ENCODE results near the gene DNAJA2.

Gene DNAJA2

DNA sequence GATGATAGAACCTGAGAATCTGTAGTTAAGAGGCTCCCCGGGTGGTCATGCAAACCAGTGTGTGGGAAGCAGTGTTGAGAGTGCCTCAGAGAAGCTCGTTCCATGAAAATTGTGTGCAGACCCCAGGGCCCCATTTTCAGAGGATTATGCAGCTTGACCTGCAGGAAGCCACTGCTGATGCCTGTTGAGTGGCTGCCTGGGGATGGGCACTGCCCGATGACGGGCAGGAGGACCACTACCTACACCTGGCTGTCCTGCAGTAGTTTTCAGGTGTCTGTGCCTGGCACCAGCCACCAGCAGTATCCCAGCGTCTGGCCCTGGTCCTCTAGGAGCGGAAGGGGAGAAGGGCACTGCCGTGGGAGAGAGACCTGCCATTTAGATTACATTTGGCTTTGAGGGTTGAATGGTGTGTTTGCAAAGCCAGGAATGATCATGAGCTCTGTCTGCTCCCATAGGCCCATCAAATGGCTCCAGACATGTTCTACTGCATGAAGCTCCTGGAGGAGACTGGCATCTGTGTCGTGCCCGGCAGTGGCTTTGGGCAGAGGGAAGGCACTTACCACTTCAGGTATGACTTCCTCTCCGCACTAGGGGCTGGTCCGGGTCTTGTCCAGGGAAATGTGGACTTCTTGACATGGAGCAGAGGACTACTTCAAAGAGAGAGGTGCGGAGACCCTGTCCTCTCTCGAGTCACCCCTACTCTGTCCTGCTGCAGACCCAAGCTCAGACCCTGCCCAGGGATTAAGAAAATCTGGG lies 46.8 kb downstream of the DNAJA2 start:
- DNase-seq (ENCODE audit: low spot score): no peak

DNA sequence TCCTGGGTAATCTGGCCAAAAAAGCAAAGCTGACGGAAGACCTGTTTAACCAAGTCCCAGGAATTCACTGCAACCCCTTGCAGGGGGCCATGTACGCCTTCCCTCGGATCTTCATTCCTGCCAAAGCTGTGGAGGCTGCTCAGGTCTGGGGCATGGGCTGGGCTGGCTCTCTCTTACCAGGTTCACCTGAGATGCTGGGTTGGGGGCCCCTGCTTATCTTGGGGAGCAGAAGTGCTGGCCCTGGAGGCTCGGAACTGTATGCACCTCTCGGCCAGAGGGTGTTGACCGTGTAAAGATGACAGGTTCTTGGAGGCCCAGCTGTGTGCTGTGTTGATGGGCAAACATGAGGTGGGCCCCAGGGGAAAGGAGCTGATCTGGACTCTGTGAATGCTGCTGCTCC lies 49.1 kb downstream of the DNAJA2 start:
- DNase-seq (ENCODE audit: low spot score): no peak

DNA sequence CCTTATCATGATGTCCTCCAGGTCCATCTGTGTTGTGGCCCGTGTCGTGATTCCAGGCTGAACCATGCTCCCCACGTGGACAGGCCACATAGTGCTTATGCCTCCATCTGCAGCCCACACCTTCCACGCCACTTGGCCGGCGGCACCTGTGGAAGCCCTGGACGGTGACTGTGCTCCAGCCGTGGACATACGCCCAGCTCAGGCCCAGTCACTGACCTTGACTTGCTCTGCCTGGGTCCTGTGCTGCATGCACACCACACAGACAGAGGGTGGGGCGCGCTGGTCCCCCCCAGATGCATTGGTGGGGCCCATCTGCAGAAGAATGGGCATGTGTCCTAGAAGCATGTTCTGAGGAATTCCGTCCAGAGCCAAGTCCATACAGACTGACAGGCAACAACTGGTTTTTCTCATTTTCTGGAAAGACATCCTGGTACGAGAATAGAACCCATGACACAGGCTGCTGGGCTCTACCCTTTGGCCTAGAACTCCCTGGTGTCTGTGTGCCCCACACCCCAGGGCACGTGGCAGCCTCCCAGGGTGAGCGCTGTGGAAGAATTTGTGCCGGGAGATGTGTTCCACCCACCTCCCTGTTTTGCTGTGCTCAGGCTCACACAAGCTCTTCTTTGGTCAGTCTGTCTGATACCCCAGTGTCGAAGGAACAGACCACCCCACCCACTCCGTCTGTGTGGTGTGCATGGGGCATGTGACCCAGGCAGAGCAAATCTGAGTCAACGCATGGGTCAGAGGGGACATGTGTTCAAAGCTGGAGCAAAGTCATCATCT lies 49.8 kb downstream of the DNAJA2 start:
- DNase-seq (ENCODE audit: low spot score): no peak

DNA sequence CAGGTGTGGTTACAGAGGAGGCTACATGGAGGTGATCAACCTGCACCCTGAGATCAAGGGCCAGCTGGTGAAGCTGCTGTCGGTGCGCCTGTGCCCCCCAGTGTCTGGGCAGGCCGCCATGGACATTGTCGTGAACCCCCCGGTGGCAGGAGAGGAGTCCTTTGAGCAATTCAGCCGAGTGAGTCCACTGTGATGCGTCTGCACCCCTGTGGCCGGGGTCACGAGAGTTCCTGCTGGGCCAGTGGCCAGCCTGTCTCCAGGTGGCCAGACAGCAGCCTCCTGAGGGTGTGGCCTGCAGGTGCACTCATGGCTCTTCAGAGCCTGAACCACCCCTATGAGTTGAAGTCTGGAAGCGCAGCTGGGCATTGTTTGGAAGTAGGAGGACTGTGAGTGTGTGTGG lies 51.2 kb downstream of the DNAJA2 start:
- no peak for DNase-seq (ENCODE audit: low spot score)

DNA sequence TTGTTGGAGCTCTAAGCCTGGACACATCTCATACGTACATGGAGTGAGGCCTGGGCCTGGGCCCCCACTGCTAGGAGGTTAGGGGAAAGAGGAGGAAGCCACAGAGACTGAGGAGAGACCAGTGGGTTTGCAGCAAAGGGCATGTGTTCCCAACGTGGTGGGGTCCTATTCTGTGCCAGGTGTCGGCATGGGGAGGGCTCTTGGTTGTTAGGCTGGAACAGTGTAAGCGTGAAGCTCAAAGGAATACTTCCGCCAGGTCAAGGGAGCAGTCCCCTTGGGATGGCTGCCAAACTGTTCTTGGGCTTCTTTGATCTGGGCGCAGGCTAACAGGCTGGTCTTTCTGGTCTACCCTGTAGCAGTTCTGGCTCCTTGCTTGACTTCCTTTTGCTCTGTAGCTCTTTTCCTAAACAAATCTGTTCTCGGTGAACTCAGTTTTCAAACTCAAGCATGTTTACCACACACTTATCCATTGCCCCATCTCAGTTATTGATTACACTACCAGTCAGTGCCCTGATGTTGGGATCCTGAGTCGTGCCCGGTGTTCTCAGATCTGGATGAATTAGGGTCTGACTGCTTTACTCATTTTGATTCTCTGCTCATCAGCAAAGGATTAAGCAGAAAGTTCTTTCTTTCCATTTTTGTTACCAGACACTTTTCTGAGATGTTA lies 52.9 kb downstream of the DNAJA2 start:
- no peak for DNase-seq (ENCODE audit: low spot score)

DNA sequence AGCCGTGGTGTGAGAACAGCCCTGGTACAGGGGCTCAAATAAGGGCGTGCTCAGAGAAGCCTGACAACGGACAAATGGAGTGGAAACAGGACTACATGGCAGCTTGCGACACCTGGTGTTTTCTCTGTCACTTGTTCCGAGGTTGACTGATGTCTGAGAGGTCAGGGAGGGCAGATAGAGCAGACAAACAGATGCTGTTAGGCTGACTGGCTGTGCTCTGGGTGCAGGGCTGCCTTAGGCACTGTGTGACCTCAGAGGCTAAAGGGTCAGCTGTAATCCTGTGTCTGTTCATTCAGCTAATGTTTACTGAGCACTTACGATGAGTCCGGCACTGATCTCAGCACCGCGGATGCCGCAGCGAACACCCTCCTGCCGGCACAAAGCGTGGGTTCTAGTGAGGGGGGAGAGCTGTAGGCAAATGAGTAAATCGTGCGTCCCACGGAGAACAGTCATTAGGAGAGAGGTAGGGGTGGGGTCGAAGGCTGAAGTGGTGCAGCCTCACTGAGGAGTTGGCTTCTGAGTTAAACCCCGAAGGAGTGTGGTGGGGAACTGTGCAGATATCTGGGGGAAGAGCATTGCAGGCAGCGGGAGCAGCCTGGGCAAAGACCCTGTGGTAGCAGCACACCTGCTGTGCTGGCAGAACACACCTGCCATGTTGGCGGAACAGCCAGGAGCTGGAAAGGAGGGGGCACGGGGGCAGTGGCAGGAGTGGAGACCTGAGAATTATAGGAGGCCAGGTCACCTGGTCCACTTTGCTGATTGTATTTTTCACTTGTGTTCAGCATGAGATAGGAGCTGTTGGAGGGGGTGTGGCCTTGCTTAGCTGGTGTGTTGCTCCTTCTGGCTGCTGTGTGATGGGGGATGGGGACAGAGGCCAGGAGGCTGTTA lies 54.3 kb downstream of the DNAJA2 start:
- DNase-seq (ENCODE audit: low spot score): no peak

DNA sequence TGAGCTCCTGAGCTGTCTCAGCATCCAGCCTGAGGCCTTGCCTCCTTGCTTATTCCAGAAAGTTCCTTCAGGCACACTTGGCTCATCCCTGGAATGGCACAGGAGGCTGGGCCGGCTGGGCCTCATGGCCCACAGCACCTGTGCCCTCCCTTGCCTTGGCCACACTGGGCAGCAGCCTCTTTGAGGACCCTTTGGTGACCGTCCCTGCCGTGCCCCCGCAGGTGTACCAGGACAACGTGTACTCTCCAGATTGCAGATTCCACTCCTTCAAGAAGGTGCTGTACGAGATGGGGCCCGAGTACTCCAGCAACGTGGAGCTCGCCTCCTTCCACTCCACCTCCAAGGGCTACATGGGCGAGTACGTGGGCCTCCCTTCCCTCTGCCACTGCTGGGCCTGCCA lies 55.1 kb downstream of the DNAJA2 start:
- no peak for DNase-seq (ENCODE audit: low spot score)

DNA sequence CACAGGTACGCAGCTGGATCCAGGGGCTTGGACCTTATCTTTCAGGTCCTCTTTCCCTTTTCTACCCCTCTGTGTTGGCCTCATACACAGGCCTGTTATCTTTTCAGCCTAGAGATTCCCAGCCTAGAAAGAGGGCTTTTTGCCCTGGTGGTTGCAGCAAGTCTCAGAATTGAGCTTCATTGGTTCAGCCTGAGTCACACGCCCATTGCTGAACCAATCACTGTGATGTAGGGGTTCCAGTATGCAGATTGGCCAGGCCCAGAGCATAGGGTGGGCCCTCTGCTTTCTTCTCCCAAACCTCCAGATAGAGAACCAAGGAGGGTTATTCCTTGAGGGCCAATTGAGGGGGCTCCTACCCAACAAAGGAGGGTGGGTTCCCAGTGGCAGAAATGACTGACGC lies 56.5 kb downstream of the DNAJA2 start:
- DNase-seq (ENCODE audit: low spot score): no peak

DNA sequence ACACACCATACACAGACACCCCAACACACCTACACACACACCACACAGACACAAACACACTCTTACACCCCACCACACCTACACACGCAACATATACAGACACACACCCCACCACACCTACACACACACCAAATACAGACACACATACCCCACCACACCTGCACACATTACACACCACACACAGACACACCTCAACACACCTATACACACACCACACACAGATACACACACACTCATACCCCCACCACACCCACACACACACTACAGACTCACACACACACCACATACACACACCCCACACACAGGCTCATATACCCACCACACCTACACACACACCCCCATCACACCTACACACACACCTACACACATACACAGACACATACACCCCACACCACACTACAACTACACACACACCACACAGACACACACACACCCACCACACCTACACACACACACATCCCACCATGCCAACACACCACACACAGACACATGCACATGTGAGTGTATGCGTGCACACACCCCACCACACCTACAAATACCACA lies 57.9 kb downstream of the DNAJA2 start:
- no peak for DNase-seq (ENCODE audit: low spot score)

DNA sequence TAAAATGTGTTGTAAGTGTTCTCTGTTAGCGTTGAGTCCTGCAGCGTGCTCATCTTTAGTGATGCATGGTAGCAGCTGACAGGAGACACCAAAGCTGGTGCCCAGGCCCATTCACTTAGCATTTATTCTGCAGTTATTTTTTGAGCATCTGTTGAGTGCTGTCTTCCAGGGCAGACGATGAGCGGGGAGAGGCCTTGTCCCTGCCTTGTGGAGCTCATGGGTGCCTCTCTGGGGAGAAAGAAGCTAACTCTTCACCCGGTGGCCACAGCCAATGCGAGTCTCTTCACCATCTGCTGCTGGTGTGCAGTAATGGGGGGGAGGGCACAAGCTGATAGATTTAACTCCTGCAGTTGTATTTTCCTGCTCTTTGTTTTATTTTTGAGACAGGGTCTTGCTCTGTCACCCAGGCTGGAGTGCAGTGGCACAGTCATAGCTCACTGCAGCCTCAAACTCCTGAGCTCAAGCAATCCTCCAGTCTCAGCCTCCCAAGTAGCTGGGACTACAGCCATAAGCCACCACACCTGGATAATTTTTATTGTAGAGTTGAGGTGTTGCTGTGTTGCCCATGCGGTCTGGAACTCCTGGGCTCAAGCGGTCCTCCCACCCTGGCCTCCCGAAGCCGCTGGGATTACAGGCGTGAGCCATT lies 58.8 kb downstream of the DNAJA2 start:
- no peak for DNase-seq (ENCODE audit: low spot score)

DNA sequence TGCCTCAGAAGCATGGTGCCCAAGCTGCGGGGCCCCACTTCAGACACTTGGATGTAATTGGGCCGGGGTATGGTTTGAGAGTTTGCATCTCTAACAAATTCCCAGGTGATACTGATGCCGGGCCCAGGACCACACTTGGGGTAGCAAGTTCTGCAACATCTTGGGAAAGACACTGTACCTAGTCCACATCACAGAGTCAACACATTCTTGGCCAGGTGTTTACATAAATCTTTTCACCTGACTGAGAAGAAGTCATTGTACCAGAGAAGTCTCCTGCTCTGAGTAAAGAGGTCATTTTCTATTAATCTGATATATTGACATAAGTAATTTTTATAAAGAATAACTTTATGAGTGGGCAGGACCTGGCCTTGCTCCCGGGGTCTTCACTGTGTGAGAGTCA lies 61.8 kb downstream of the DNAJA2 start:
- no peak for DNase-seq (ENCODE audit: low spot score)

DNA sequence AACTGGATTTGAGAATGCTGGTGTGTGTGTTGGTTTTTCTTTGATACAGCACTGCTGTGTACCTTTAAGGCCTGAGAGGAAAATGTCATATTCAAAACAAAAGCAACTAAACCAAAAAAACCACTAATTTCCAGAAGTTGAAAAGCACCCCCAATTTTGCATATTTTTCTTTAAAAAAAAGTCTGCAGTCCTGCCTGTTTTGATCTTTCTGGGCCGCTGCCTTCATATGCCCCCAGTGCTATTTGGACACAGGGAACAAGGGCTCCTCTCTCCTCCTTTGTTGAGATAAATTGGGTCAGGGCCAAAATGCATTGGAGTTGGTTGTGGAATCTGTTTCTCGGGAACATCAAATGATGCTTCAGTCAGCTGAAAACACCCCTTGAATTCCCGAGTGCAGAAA lies 62.4 kb downstream of the DNAJA2 start:
- DNase-seq (ENCODE audit: low spot score): no peak

DNA sequence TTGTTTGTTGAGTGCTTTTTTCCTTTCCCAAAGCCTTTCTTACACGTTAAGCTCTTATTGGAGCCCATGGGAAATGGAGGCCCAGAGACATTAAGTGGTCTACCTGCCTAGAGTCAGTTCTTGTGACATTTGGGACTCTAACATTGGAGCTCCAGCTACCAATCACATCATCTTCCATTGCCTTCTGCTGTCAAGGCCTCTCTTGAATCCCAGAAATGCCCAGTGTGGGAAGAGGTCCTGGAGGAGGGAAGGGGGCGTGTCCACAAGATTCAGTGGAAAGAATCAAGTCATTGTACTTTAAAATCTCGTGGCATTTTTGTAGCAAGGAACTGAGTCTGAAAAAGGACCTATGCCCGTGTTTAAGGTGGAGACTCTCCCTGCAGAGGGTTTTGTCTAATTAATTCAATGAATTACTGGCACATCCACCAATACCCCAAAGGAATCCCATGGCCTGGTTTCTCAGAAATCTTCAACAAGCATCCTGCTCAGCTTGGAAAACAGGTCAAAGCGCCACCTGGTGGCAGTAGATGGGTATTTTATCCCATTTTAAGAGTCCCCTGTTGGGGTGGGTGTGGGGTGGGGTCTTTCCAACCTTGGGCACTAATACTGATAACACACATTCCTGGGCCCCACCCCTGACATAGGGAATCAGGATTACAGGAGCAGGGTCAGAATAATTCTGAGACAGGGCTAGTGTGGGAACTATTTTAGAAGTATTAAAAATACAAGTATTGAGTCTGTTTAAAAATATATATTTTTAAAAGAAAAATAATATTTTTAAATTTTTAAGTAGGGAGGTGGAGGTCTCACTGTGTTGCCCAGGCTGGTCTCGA lies 64.7 kb downstream of the DNAJA2 start:
- DNase-seq (ENCODE audit: low spot score): peak; percentile 53

DNA sequence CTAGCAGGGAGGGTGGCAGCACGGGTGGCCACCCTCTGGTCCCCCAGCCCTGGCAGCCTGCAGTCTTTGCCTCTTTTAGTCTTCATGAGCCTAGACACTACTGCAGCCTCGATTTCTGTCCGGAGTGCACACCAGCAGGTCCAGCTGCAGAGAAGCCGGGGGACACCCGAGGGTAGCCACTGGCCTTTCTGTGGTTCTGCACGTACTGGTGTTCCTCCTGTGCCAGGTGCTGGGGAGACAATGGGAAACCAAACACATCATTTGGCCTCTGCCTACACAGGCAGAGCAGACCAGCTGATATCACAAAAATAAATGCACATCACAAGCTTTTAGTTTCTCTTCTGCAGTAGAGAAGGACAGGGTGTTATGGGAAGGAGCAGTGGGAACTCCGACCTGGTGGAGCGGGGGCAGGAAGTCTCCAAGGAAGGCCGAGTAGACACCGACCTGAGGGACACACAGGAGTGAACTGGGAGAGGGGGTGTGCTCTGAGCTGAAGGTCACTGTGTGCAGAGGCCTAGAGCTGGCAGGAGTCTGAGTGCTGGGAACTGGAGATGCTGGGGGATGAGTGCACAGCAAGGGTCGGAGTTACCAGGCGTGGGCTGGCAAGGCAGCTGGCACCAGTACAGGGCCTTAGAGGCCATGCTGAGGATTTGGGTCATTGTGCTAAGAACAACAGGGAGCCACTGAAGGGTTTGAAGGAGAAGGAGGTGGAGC lies 66.3 kb downstream of the DNAJA2 start:
- no peak for DNase-seq (ENCODE audit: low spot score)

DNA sequence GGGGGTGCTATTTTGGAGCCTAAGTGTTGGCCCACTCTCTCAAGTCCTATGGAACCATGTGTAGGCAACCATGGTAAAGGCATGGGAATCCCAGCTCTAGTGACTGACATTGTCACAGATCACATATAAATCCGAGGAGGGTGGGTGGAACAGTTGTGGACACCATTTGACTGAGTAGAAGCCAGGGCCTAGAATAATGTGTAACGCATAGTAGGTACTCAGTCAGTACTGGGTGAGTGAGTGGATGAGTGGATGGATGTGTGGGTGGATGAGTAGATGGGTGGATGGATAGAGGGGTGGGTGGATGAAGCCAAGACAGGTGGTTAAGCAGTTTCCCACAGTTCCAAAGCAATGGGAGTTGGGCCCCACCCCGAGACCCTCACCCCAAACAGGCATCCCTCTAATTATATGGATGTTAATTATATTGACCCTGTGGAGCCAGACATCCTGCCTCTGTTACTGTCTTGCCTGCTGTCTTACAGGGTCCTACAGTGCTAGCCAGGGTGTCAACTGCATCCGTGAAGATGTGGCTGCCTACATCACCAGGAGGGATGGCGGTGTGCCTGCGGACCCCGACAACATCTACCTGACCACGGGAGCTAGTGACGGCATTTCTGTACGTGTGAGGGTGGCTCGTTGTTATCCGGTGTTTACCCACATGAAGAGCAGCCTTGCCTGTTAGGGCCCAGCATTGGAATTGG lies 67.0 kb downstream of the DNAJA2 start:
- no peak for DNase-seq (ENCODE audit: low spot score)

Measured in LoVo (cell line).